Measurements from ENCODE around the gene SET. TPM values are rescaled to one million over a fixed set of nuclear protein-coding genes. Genes with fewer than 3 reads are reported as not detected.

The SET gene
- total RNA-seq, 4 donors from 2014 or later: 143 to 156 (median 145) TPM

DNA sequence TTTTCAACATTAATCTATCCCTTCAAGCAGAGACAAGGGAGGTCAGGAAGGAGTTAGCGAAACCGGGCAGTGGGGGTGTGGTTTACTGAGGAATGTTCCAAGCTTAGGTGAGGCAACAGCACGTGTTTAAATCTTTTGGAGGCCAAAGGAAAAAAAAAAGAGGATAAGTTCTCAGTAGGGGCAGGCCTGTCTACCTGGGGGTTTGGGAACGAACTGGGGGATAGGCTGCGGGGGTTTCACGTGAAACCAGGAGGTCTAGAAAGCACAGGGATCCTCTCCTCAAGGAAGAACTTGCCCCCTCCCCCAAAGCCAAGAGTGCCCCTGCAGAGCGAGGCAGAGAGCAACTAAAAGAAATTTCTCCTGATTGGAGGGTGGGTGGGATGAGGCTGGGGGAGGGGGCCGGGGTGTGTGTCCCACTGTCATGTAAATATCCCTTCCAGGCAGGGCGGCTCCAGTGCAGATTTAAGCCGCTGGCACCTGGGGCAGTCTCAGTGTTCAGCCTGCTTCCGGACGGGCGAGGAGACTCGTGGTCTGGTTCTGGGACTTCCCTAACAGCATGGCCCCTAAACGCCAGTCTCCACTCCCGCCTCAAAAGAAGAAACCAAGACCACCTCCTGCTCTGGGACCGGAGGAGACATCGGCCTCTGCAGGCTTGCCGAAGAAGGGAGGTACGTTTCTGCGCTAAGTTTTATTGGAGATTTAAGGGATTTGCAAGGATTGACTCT, 5.5 kb upstream of the SET start:
- WGBS, 2 donors: 11 to 12% methylated on average over 21 of the region's 21 CpGs
- peak in 1 of 2 donors; percentile 32 for DNase-seq (ENCODE audit: low spot score in 2 of 2)

GRCh38 chr9:128684065-128684324, 5.0 kb upstream of the SET start:
- H3K27ac ChIP-seq: peak overlapping the region; percentile 49 to 88 (median 84)
- 0 to 2% methylated on average over 3 of the region's 3 CpGs for WGBS, 2 donors

More for the DNA sequence above, 5.5 kb upstream of the SET start:
- peaks cover 0 to 42% (median 15%) of the 10 kb centered on the region in 4 donors for H3K4me1 ChIP-seq
- H3K27me3 ChIP-seq: no peaks in the 10 kb centered on the region
- TF ChIP-seq POLR2A (IDR thresholded peaks at IDR 0.05) (no peak), EP300 (IDR thresholded peaks at IDR 0.05) (peak in 1 of 2 donors; percentile 18), CTCF (IDR thresholded peaks at IDR 0.05) (no peak)
- H3K4me3 ChIP-seq: peak overlapping the region; percentile 24 to 68 (median 45)
- no peaks in the 10 kb centered on the region for H3K36me3 ChIP-seq
- H3K27ac ChIP-seq: peak overlapping the region; percentile 49 to 88 (median 84)
- H3K9me3 ChIP-seq: no peaks in the 10 kb centered on the region

DNA sequence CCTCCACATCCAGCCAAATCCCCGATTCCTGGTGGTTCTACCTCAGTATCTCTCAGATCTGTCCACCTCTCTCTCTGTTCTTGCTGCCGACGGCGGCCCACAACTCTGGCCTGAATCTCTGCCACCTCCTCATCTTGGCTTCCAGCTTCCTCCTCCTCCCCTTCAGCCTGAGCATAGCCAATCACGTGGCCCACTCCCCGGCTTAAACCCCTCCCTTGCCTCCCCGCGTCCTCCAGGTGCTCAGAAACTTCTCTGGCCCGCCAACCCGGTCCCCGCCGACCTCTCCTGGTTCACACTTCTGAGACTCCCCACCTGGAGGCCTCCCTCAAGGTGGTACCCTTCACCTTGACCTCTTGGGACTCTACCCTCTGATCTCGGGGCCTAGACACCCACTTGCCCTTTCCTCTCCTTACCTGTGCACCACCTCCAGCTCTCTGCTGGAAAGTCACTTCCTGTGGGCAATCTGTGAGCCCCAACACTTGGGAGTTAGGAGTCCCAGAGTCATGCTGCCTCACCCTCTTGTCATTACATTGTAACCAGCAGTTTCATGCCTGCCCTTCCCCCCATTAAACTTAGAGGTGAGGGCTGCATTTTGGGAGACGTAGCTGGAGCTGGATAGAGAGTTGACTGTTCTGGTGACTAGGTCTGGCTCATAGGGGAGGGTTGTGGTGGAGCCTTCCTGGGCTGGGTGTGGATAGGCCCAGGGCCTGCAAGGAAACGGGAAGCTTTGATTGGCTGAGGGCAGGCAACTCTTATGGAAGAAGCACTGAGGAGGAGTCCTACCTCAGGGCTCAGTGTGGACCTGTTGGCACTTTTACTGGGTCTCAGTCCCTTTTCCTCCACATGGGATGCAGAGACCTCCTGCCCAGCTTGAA, 4.5 kb upstream of the SET start:
- H3K36me3 ChIP-seq: no peaks in the 10 kb centered on the region
- DNase-seq (ENCODE audit: low spot score in 2 of 2): peak; percentile 52 to 67
- TF ChIP-seq CTCF (IDR thresholded peaks at IDR 0.05) (no peak), EP300 (IDR thresholded peaks at IDR 0.05) (peak in 1 of 2 donors; percentile 62), POLR2A (IDR thresholded peaks at IDR 0.05) (peak in 1 of 2 donors; percentile 55)
- WGBS, 2 donors: 15% methylated on average over 15 of the region's 15 CpGs
- H3K27me3 ChIP-seq: no peaks in the 10 kb centered on the region
- peak overlapping the region; percentile 49 to 88 (median 84) for H3K27ac ChIP-seq
- peaks cover 0 to 42% (median 15%) of the 10 kb centered on the region in 4 donors for H3K4me1 ChIP-seq
- H3K4me3 ChIP-seq: peak overlapping the region; percentile 24 to 68 (median 45)
- H3K9me3 ChIP-seq: no peaks in the 10 kb centered on the region

More at GRCh38 chr9:128684065-128684324, 5.0 kb upstream of the SET start:
- Histone ChIP-seq H3K9me3 (no peaks in the 10 kb centered on the region), H3K4me1 (peaks cover 0 to 42% (median 15%) of the 10 kb centered on the region in 4 donors), H3K27me3 (no peaks in the 10 kb centered on the region), H3K36me3 (no peaks in the 10 kb centered on the region), H3K4me3 (peak overlapping the region; percentile 24 to 68 (median 45))
- DNase-seq (ENCODE audit: low spot score in 2 of 2): no peak
- TF ChIP-seq POLR2A (IDR thresholded peaks at IDR 0.05): no peak
- TF ChIP-seq CTCF (IDR thresholded peaks at IDR 0.05): no peak
- TF ChIP-seq EP300 (IDR thresholded peaks at IDR 0.05): no peak

DNA sequence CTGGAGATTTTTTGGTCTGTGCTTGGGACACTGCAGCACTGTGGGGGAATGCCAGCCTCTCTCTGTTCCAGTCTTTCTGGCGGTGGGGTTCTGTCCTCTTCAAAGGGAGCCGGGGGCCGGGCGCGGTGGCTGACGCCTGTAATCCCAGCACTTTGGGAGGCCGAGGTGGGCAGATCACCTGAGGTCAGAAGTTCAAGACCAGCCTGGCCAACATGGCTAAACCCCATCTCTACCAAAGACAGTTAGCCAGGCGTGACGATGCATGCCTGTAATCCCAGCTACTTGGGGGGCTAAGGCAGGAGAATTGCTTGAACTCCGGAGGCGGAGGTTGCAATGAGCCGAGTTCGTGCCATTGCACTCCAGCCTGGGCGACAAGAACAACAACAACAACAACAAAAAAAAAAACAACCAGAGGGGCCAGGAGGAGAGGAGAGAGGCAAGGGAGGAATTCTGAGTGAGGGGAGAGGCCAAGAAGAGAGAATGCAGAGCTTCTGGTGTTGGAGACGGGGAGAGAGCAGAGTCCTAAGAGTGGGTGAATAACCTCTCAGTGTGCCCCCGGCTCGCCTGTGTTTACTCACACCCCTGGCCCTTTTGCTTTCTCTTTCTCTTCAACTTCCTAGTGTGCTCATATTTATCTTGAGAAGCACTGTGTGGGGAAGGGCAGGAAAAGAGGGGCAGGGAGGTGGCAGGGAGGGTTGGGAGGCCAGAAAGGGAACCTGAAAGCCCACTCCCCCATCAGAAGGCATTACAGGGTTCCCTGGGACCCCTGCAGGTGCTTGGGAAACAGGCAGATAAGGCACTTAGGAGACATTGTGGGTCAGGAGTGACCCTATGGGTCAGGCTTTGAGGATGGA, 3.2 kb upstream of the SET start:
- Histone ChIP-seq H3K9me3 (no peaks in the 10 kb centered on the region), H3K4me3 (peak overlapping the region in 2 of 4 donors; percentile 5 to 23), H3K4me1 (peaks cover 0 to 49% (median 20%) of the 10 kb centered on the region in 4 donors), H3K27ac (peak overlapping the region in 3 of 4 donors; percentile 68 to 88 (median 73)), H3K36me3 (no peaks in the 10 kb centered on the region), H3K27me3 (no peaks in the 10 kb centered on the region)
- TF ChIP-seq CTCF (IDR thresholded peaks at IDR 0.05): no peak
- no peak for TF ChIP-seq POLR2A (IDR thresholded peaks at IDR 0.05)
- TF ChIP-seq EP300 (IDR thresholded peaks at IDR 0.05): no peak
- 68 to 70% methylated on average over 17 of the region's 17 CpGs for WGBS, 2 donors
- no peak for DNase-seq (ENCODE audit: low spot score in 2 of 2)

Data from tibial nerve (tissue), 4 donors.